H1 (cell line): Measurements from ENCODE around the gene CENPA. TPM values are rescaled to one million over a fixed set of nuclear protein-coding genes. Genes with fewer than 3 reads are reported as not detected.

Experiments used
- BCL11A ChIP-seq, 2 experiments: IDR thresholded peaks; one replicate each; pipeline ENCODE4 v1.6.1; 2011; ENCODE audit warnings: low read depth in 2 of 2, low read length in 2 of 2, mild to moderate bottlenecking in 2 of 2
- CEBPB ChIP-seq: IDR thresholded peaks from 2 replicates; pipeline ENCODE4 v1.6.1; 2012; ENCODE audit warnings: low read depth, low read length
- CHD7 ChIP-seq: fragments of 300-600 bp; sonication (generic); IDR thresholded peaks from 2 replicates; pipeline ENCODE4 v1.7.1; 2012; ENCODE audit warnings: low read length, moderate library complexity, mild to moderate bottlenecking, inconsistent platforms; ENCODE audit not compliant: insufficient replicate concordance
- CREB1 ChIP-seq: IDR thresholded peaks from 2 replicates; pipeline ENCODE4 v1.6.1; 2012; ENCODE audit warnings: inconsistent platforms
- JUND ChIP-seq: IDR thresholded peaks from 2 replicates; pipeline ENCODE4 v1.6.1; 2011; ENCODE audit warnings: mild to moderate bottlenecking, improper control_type of control experiment, low read length
- MAFK ChIP-seq: IDR thresholded peaks from 2 replicates; pipeline ENCODE4 v1.6.1; 2012; ENCODE audit warnings: low read depth, mild to moderate bottlenecking, improper control_type of control experiment, low read length
- MAX ChIP-seq: IDR thresholded peaks from 2 replicates; pipeline ENCODE4 v1.6.1; 2012; ENCODE audit warnings: inconsistent platforms
- PHF8 ChIP-seq: fragments of 200-600 bp; sonication (generic); conservative IDR thresholded peaks from 2 replicates; pipeline ENCODE4 v1.7.1; 2012; ENCODE audit warnings: low read depth, mild to moderate bottlenecking, inconsistent platforms, low read length, moderate library complexity
- POLR2AphosphoS5 ChIP-seq: IDR thresholded peaks from 2 replicates; pipeline ENCODE4 v1.6.1; 2011; ENCODE audit warnings: low read depth, low read length
- RNF2 ChIP-seq: fragments of 200-900, 300-1000 bp; sonication (generic); IDR thresholded peaks from 2 replicates; pipeline ENCODE4 v1.7.1; 2016; ENCODE audit warnings: borderline replicate concordance, low read depth, mild to moderate bottlenecking, antibody characterized with exemption, low read length; ENCODE audit not compliant: poor library complexity, severe bottlenecking; ENCODE audit errors: missing control alignments
- SAP30 ChIP-seq: fragments of 300-600 bp; sonication (generic); IDR thresholded peaks from 2 replicates; pipeline ENCODE4 v1.7.1; 2012; ENCODE audit warnings: low read length, moderate library complexity, mild to moderate bottlenecking, inconsistent platforms; ENCODE audit not compliant: insufficient read depth, insufficient replicate concordance
- SP4 ChIP-seq: IDR thresholded peaks from 2 replicates; pipeline ENCODE4 v1.6.1; 2012; ENCODE audit warnings: low read length, inconsistent platforms
- TBP ChIP-seq: IDR thresholded peaks from 2 replicates; pipeline ENCODE4 v1.6.1; 2011; ENCODE audit warnings: low read depth, low read length, improper control_type of control experiment
- polyA plus RNA-seq, 7 experiments: library from polyadenylated mRNA; depleted of rRNA in 3 of 7; stranded (reverse) in 5 of 7; unstranded in 2 of 7; fragments of >200 nt in 5 of 7; fragments of 200-250 nt in 2 of 7; gene quantifications; 1 replicate in 5 of 7; 2 replicates in 1 of 7; 4 replicates in 1 of 7; pipeline versions ENCODE4 v1.2.1 to v1.2.3, GENCODE V29; 2011 to 2013; ENCODE audit warnings: missing spikeins in 2 of 7, mixed read lengths in 2 of 7
- total RNA-seq: library from RNA; stranded (reverse); fragmentation: NEBNext Ultra II Directional; extraction: Animal tissue kit (Norgen Biotek cat#: 25700); gene quantifications from 2 replicates; pipeline ENCODE4 v1.2.1, GENCODE V29; 2021

The CENPA gene
- total and polyA plus RNA-seq, 2 of the 8 experiments (the other 6 are each of a cell fraction or from before 2014, with no cell fraction given), result 19.4 to 30.9 TPM

- no peak for TF ChIP-seq CHD7
- TF ChIP-seq MAFK, result no peak
- no peak for TF ChIP-seq TBP
- no peak for TF ChIP-seq SAP30
- TF ChIP-seq SP4, result no peak
- TF ChIP-seq POLR2AphosphoS5, result no peak
- TF ChIP-seq MAX, result no peak
- TF ChIP-seq CEBPB, result no peak
- TF ChIP-seq BCL11A (IDR thresholded peaks at IDR 0.05; ENCODE audit: low read depth in 2 of 2, low read length in 2 of 2), result no peak
- no peak for TF ChIP-seq PHF8
- TF ChIP-seq CREB1, result no peak
- TF ChIP-seq RNF2, result no peak
- no peak for TF ChIP-seq JUND
Observed at GRCh38 chr2:26744953-26745352, 40.9 kb upstream of the CENPA start (continued).
